Measurements from ENCODE around the gene ZNF330.

ZNF330 gene

GRCh38 chr4:141254326-141254725 lies 33.6 kb downstream of the ZNF330 start:
- no peaks in the 10 kb centered on the region for H3K27me3 ChIP-seq (ENCODE audit: control insufficient read depth, insufficient read depth, low read length)
- no peaks in the 10 kb centered on the region for H3K9me3 ChIP-seq (ENCODE audit: control insufficient read depth, insufficient read depth, low read length)
- H3K36me3 ChIP-seq (ENCODE audit: control insufficient read depth, insufficient read depth, low read length): no peaks in the 10 kb centered on the region
- H3K4me3 ChIP-seq (ENCODE audit: low read length): no peak overlapping the region
- H3K4me1 ChIP-seq (ENCODE audit: control insufficient read depth, insufficient read depth, low read length): no peaks in the 10 kb centered on the region
- DNase-seq (ENCODE audit: low read depth, low spot score): no peak
- H3K27ac ChIP-seq (ENCODE audit: low read length): no peak overlapping the region

GRCh38 chr4:141255016-141255415 lies 34.3 kb downstream of the ZNF330 start:
- H3K4me3 ChIP-seq (ENCODE audit: low read length): no peak overlapping the region
- no peaks in the 10 kb centered on the region for H3K4me1 ChIP-seq (ENCODE audit: control insufficient read depth, insufficient read depth, low read length)
- H3K36me3 ChIP-seq (ENCODE audit: control insufficient read depth, insufficient read depth, low read length): no peaks in the 10 kb centered on the region
- H3K27ac ChIP-seq (ENCODE audit: low read length): no peak overlapping the region
- no CpG with 5 or more reads among the region's 2 CpGs for WGBS (ENCODE audit: insufficient coverage, insufficient read length)
- no peaks in the 10 kb centered on the region for H3K27me3 ChIP-seq (ENCODE audit: control insufficient read depth, insufficient read depth, low read length)
- DNase-seq (ENCODE audit: low read depth, low spot score): no peak
- no peaks in the 10 kb centered on the region for H3K9me3 ChIP-seq (ENCODE audit: control insufficient read depth, insufficient read depth, low read length)

GRCh38 chr4:141258558-141258957 lies 37.9 kb downstream of the ZNF330 start:
- H3K36me3 ChIP-seq (ENCODE audit: control insufficient read depth, insufficient read depth, low read length): no peaks in the 10 kb centered on the region
- H3K4me3 ChIP-seq (ENCODE audit: low read length): no peak overlapping the region
- no peak overlapping the region for H3K27ac ChIP-seq (ENCODE audit: low read length)
- DNase-seq (ENCODE audit: low read depth, low spot score): no peak
- H3K27me3 ChIP-seq (ENCODE audit: control insufficient read depth, insufficient read depth, low read length): no peaks in the 10 kb centered on the region
- H3K4me1 ChIP-seq (ENCODE audit: control insufficient read depth, insufficient read depth, low read length): no peaks in the 10 kb centered on the region
- no peaks in the 10 kb centered on the region for H3K9me3 ChIP-seq (ENCODE audit: control insufficient read depth, insufficient read depth, low read length)

GRCh38 chr4:141275834-141276233 lies 55.1 kb downstream of the ZNF330 start:
- Histone ChIP-seq H3K27me3 (ENCODE audit: control insufficient read depth, insufficient read depth, low read length) (no peaks in the 10 kb centered on the region), H3K9me3 (ENCODE audit: control insufficient read depth, insufficient read depth, low read length) (no peaks in the 10 kb centered on the region), H3K4me3 (ENCODE audit: low read length) (no peak overlapping the region), H3K4me1 (ENCODE audit: control insufficient read depth, insufficient read depth, low read length) (no peaks in the 10 kb centered on the region), H3K36me3 (ENCODE audit: control insufficient read depth, insufficient read depth, low read length) (no peaks in the 10 kb centered on the region), H3K27ac (ENCODE audit: low read length) (no peak overlapping the region)
- no CpG with 5 or more reads among the region's 1 CpG for WGBS (ENCODE audit: insufficient coverage, insufficient read length)
- no peak for DNase-seq (ENCODE audit: low read depth, low spot score)

GRCh38 chr4:141283152-141283551 lies 62.5 kb downstream of the ZNF330 start:
- H3K9me3 ChIP-seq (ENCODE audit: control insufficient read depth, insufficient read depth, low read length): no peaks in the 10 kb centered on the region
- DNase-seq (ENCODE audit: low read depth, low spot score): no peak
- WGBS (ENCODE audit: insufficient coverage, insufficient read length): no CpG with 5 or more reads among the region's 2 CpGs

GRCh38 chr4:141283563-141283962 lies 62.9 kb downstream of the ZNF330 start:
- Histone ChIP-seq H3K27me3 (ENCODE audit: control insufficient read depth, insufficient read depth, low read length) (no peaks in the 10 kb centered on the region), H3K27ac (ENCODE audit: low read length) (no peak overlapping the region), H3K4me3 (ENCODE audit: low read length) (no peak overlapping the region), H3K4me1 (ENCODE audit: control insufficient read depth, insufficient read depth, low read length) (no peaks in the 10 kb centered on the region), H3K9me3 (ENCODE audit: control insufficient read depth, insufficient read depth, low read length) (no peaks in the 10 kb centered on the region), H3K36me3 (ENCODE audit: control insufficient read depth, insufficient read depth, low read length) (no peaks in the 10 kb centered on the region)
- no CpG with 5 or more reads among the region's 2 CpGs for WGBS (ENCODE audit: insufficient coverage, insufficient read length)
- no peak for DNase-seq (ENCODE audit: low read depth, low spot score)

More at GRCh38 chr4:141283152-141283551, 62.5 kb downstream of the ZNF330 start:
- Histone ChIP-seq H3K27ac (ENCODE audit: low read length) (no peak overlapping the region), H3K36me3 (ENCODE audit: control insufficient read depth, insufficient read depth, low read length) (no peaks in the 10 kb centered on the region), H3K27me3 (ENCODE audit: control insufficient read depth, insufficient read depth, low read length) (no peaks in the 10 kb centered on the region), H3K4me1 (ENCODE audit: control insufficient read depth, insufficient read depth, low read length) (no peaks in the 10 kb centered on the region), H3K4me3 (ENCODE audit: low read length) (no peak overlapping the region)

Data from iPS DF 6.9 (cell line).